HG03439 (cell line): ENCODE data around the gene LCN6.
"Not testable (repeated sequence)": the region's sequence is repeated elsewhere in the genome, so short reads cannot be mapped to it uniquely, and the experiment has no call there.

Experiments used
- ATAC-seq: cut with Tn5 transposase; IDR thresholded peaks from one replicate; pipeline ENCODE4 v1.9.1; 2021; ENCODE audit warnings: mild to moderate bottlenecking, moderate library complexity; ENCODE audit not compliant: unreplicated experiment

Gene LCN6

DNA sequence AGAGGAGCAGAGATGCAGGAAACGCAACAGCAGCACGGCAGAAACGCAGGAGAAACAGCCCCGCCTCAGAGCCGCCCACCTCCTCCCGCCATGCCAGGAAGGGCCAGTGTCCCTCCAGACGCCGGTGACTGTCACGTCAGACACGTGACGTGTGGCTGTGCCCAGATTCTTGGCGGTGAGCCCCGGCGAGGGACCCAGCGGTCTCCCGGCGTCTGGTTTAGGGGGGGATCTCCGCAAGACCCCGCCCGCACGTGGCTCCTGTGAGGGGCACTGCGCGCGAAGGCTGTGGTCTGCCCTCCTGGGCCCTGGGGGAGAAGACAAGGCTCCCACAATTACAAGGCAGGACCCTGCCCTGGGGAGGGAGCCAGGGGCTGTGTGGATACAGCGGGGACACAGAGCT, 12.1 kb upstream of the LCN6 start:
- ATAC-seq, result no peak

DNA sequence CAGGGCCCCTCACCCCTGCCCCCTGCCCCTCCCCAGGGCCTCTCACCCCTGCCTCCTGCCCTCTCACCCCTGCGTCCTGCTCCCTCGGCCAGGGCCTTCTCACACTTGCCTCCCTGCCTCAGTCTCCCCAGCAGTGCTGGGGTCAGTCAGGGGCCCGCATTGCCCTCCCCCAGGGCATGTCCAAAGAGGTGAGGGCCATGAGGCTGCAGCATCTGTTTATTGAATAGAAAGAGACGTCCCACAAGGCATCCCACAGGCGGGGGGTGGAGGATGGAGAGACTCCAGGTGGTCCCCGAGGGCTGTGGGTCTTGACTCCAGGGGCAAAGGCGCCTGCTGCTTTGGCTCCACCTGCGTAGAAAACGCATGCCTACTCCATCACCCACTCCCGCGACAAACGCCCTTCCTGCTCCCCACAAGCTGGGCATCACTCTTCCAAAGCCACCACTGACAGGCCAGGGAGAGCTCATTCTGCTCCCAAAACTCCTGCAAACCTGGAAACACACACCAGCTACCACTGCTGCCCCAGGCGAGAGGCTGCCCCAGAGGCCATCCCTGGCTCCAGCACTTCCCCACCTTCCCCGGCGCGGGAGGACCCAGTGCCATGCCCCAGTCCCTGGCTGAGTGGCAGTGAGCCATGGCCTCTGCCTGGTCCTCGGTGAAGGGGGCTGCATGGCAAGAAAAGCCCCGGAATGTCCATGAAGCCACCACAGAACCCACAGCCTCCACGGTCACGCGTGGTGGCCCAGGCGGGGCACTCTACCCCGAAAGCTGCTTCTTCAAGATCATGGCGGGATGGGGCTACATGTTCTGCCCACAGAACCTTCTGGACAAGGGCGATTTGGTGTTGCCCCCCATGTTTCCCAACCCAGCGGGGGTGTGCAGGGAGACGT, 11.4 kb upstream of the LCN6 start:
- ATAC-seq, result no peak

GRCh38 chr9:136759001-136759400, 10.7 kb upstream of the LCN6 start:
- ATAC-seq, result no peak

GRCh38 chr9:136757751-136758140, 9.4 kb upstream of the LCN6 start:
- ATAC-seq, result no peak

DNA sequence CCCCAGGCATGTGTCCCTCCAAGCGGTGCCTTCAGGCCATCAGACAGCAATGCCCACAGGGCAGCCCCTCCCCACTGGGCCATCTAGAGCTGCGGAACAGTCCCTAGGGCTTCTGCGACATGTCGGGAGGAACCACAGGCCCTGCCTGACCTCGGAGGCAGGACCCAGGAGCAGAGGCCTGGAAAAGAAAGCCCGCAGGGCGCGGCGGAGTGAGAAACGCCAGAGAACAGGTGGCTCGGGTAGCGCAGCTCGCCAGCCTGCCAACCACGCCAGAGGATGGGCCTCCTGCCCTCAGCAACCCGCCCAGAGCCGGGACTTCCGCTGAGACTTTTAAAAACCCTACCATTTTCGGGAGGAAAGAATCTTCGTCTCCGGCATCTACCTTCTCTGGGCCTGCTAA, 9.0 kb upstream of the LCN6 start:
- ATAC-seq, result no peak

DNA sequence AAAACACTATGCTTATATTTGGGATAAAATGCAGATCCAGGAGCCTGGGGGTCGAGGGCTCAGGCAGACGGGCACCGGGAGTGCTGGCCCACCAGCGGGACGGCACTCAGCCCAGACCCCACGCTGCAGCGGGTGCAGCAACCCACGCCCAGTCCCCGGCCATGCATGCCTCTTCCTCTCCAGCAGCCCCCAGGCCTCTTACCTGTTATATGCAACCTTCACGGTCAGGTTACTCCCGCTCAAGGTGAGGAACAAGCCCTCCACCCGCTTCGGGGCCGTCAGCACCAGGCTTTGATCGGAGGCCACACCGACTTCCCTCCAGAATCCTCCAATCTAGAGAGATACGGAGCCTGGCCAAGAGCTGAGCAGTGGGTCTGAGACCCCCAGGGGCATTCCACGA, 8.5 kb upstream of the LCN6 start:
- ATAC-seq, result no peak

DNA sequence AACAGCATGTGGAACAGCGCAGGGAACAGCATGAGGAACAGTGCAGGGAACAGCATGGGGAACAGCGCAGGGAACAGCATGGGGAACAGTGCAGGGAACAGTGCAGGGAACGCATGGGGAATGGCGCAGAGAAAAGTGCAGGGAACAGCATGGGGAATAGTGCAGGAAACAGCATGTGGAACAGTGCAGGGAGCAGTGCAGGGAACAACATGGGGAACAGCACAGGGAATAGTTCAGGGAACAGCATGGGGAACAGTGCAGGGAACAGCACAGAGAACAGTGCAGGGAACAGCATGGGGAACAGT, 7.8 kb upstream of the LCN6 start:
- no peak for ATAC-seq

DNA sequence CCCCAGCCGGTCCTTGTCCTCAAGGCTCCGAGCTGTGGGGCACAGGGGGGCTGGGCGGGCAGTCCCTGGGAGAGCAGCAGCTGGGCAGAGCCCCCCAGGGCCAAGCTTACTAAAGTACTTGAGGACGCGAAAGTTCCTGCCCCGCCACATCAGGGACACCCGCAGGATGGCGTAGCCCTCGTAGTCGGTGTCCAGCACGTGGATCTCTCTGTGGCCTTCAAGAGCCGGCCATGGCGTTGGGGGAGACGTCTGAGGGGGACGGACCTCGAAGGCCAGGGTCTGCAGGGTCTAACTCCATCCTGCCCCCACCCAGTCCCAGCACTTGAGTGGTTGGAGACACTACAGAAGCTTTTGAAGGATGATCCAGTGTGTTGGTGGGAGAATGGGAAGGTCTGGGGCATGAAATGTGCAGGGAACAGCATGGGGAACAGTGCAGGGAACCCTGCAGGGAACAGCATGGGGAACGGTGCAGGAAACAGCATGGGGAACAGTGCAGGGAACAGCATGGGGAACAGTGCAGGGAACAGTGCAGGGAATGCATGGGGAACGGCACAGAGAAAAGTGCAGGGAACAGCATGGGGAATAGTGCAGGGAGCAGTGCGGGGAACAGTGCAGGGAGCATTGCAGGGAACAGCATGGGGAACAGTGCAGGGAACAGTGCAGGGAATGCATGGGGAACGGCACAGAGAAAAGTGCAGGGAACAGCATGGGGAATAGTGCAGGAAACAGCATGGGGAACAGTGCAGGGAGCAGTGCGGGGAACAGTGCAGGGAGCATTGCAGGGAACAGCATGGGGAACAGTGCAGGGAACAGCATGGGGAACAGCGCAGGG, 7.2 kb upstream of the LCN6 start:
- not testable (repeated sequence) for ATAC-seq

DNA sequence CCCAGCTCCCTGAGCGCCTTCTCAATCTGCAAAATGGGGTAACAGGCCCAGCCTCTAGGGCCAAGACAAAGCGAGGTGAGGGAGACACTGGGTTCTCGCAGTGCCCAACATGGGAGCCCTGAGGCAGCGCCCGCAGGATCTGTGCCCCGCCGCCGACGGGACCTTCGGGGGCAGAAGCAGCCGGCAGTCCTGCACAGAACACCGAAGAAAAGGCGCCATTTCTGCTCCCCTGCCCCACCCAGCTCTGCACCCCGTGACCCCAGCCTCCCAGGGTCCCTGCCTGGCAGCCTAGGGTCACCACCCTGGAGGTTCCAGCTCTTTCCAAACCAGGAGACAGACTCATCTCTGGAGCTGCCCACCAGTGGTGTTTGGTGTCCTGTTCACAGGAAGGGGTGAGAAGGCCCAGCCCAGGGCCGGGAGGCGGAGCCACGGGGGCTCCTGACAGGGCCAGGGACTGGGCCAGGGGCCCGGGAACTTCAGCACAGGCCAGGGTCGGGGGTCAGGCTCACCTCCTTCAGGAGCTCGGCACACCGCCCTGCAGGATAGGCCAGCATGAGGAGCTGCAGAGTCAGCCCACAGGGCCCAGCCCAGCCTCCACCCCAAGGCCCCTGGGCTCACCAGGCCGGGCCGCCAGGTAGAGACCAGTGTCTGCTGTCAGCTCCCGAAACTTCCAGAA, 6.4 kb upstream of the LCN6 start:
- ATAC-seq, result no peak

DNA sequence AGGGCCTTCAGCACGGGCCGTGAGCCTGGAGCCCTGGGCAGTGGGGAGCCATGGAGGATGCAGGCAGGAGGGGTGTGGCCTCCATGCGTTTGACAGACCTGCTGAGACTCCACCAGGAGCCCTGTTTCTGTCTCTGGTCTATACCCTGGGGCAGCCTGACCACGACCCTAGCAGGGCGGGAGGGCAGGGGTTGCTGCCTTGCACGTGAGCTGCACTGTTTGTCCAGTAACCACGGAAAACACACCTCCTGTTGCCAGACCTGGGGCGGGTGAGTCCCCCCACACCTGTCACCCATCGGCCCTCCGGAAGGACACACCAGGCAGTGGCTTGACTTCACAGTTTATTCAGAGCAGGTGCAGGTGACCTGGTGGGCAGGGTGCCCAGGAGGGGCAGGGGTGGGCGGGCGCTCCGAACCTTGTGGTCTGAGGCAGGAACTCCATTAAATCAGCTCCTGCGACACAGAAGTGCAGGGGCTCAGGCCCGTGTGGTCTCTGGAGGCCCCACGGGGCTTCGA, 5.8 kb upstream of the LCN6 start:
- ATAC-seq, result no peak

DNA sequence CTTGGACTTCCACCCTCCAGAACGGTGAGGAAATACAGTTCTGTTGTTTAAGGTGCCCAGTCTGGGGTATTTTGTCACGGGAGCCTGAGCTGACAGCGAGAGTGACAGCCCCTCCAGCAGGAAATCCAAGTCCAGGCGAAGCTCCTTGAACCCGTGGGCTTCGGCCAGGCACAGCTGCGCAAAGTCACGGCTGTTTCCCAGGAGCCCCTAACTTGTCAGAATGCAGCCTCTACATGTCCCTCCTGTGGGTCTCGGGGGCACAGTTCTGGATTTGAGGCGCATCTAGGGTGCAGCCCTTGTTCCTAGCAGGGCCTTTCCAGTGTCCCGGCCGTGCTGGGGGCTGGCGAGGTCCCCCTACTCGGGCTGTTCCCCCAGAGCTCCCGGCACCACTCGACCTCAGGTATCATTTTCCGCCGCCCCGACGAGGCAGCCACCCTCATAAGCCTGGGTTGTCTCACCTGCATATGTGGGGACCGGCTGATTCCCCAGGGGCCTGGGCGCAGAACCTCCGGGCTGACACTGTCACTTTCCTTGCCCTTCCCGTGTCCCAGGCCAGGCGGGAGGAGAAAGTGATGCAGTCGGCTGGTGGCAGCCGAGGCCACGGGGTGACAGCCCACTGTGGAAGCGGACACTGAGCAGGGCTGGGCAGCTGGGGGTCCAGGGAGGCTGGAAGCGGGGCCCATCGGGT, 5.2 kb upstream of the LCN6 start:
- no peak for ATAC-seq

- no peak for ATAC-seq
Observed at GRCh38 chr9:136751814-136752213, 3.5 kb upstream of the LCN6 start.

DNA sequence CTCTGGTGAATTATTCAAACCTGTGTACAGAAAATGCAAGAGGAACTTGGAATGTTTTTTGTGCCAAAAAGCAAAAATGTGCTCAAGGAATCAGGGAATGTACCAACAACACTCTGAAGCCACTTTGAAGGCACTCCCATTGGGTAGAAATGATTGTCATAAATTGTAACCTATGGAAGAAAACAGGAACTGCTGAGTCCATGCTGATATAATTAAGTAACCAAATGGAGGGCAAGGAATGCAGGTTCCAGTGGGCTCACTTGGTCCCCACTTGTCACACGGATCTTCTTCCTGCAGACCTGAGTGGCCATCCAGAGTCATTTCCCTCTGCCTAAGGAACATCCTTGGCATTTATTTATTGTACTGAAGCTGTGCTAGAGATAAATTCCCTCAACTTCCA, 2.9 kb upstream of the LCN6 start:
- no peak for ATAC-seq

DNA sequence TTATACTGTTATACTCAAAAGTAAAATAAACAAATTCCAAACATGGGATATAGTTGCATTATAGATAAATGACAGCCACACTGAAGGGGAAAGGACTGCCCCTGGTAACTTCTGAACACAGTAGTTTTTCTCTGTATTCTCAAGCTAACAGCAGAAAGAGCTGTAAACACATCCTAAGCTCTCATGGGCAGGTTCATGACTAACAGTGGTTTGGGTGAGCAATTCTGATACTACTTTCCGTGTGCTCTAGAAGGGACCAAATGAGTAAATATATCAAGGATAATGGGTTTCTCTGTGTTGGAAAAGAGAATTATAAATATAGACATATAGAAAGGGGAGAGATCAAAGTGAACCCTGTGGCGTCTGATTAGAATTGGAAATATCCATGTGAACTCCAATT, 2.2 kb upstream of the LCN6 start:
- no peak for ATAC-seq

GRCh38 chr9:136748666-136749611, 614 bp upstream of the LCN6 start:
- ATAC-seq, result no peak

GRCh38 chr9:136747161-136748060, 914 bp downstream of the LCN6 start:
- no peak for ATAC-seq

DNA sequence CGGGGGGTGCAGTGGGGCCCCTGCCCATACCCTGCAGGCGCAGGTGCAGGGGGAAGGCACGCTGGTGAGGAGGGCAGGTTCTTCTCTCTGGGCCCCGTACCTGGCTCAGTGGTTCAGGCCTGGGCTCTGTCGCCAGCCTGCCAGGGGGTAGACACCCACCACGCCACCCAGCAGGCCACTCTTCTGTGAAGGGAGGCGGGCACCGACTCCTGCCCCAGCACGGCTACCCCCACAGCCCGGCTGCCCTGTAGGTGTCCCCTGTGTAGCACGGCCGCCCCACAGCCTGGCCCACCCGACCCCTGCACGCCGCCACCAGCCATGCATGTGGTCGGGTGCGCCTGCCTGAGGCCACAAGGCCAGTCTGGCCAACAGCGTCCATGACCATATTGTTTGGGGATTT, 1.7 kb downstream of the LCN6 start:
- no peak for ATAC-seq

GRCh38 chr9:136746155-136746490, 2.2 kb downstream of the LCN6 start:
- no peak for ATAC-seq
